Loucy (cell line): ENCODE results near the gene PPP1R15B.
A peak's percentile ranks its signal among the peaks of the same experiment; 100 is the strongest.

ENCODE experiments used
- H2AFZ ChIP-seq: fragments of 200-600 bp; sonication (generic); 2 replicates; pipeline ENCODE4 v1.6.0; 2016; ENCODE audit warnings: antibody characterized with exemption, mild to moderate bottlenecking, low read length, moderate library complexity
- H3F3A ChIP-seq: fragments of 200-600 bp; 2 replicates; pipeline ENCODE4 v1.6.0; 2016; ENCODE audit warnings: antibody characterized with exemption, low read depth, mild to moderate bottlenecking
- H3K27me3 ChIP-seq: fragments of 200-600 bp; sonication (generic); 2 replicates; pipeline ENCODE4 v1.6.1; 2014; ENCODE audit warnings: low read length, mild to moderate bottlenecking; ENCODE audit not compliant: insufficient read depth, poor library complexity, severe bottlenecking
- H3K36me3 ChIP-seq: fragments of 200-600 bp; sonication (generic); 2 replicates; pipeline ENCODE4 v1.6.1; 2016; ENCODE audit warnings: low read length; ENCODE audit not compliant: insufficient read depth
- H3K4me1 ChIP-seq: fragments of 200-600 bp; sonication (generic); 2 replicates; pipeline ENCODE4 v1.5.1; 2014; ENCODE audit warnings: low read length, mild to moderate bottlenecking; ENCODE audit not compliant: insufficient read depth, poor library complexity, severe bottlenecking
- H3K4me2 ChIP-seq: fragments of 200-600 bp; sonication (generic); 2 replicates; pipeline ENCODE4 v1.6.0; 2014; ENCODE audit warnings: antibody characterized with exemption, low read length, low read depth, mild to moderate bottlenecking; ENCODE audit not compliant: poor library complexity, severe bottlenecking
- H3K4me3 ChIP-seq: fragments of 200-600 bp; sonication (generic); 2 replicates; pipeline ENCODE4 v1.5.1; 2014; ENCODE audit warnings: low read length, mild to moderate bottlenecking, mixed read lengths; ENCODE audit not compliant: poor library complexity, severe bottlenecking
- H3K79me2 ChIP-seq: fragments of 200-600 bp; sonication (generic); 2 replicates; pipeline ENCODE4 v1.6.1; 2014; ENCODE audit warnings: low read length; ENCODE audit not compliant: insufficient read depth
- H3K9ac ChIP-seq: fragments of 200-600 bp; sonication (generic); 2 replicates; pipeline ENCODE4 v1.6.0; 2014; ENCODE audit warnings: mild to moderate bottlenecking, low read depth, low read length, moderate library complexity; ENCODE audit not compliant: poor library complexity, severe bottlenecking
- H3K9me2 ChIP-seq: fragments of 200-600 bp; sonication (generic); replicated peaks from 2 replicates; pipeline ENCODE4 v1.6.1; 2016; ENCODE audit warnings: low read depth, low read length, mixed read lengths
- H3K9me3 ChIP-seq: fragments of 200-600 bp; sonication (generic); 2 replicates; pipeline ENCODE4 v1.6.1; 2014; ENCODE audit warnings: mild to moderate bottlenecking, antibody characterized with exemption, low read length, low read depth; ENCODE audit not compliant: insufficient read depth
- H4K20me1 ChIP-seq: fragments of 200-600 bp; sonication (generic); 2 replicates; pipeline ENCODE4 v1.6.0; 2014; ENCODE audit warnings: antibody characterized with exemption, low read length, mild to moderate bottlenecking; ENCODE audit not compliant: insufficient read depth, poor library complexity, severe bottlenecking
- CTCF ChIP-seq: fragments of 200-600 bp; sonication (generic); conservative IDR thresholded peaks from 2 replicates; pipeline ENCODE4 v1.5.1; 2014; ENCODE audit warnings: mild to moderate bottlenecking, antibody characterized with exemption, low read length
- EZH2phosphoT487 ChIP-seq: fragments of 200-600 bp; IDR thresholded peaks from 2 replicates; pipeline ENCODE4 v1.6.1; 2018; ENCODE audit warnings: antibody characterized with exemption, mild to moderate bottlenecking, moderate library complexity, borderline replicate concordance

PPP1R15B gene

GRCh38 chr1:204447190-204447589 is 35.6 kb upstream of the PPP1R15B start:
- Histone ChIP-seq H4K20me1 (peaks cover 3% of the 10 kb centered on the region), H3F3A (no peaks in the 10 kb centered on the region), H3K4me3 (no peak overlapping the region), H3K4me2 (no peak overlapping the region), H3K9ac (no peak overlapping the region), H3K79me2 (no peaks in the 10 kb centered on the region), H3K9me3 (no peaks in the 10 kb centered on the region), H3K4me1 (peaks cover 33% of the 10 kb centered on the region), H2AFZ (no peak overlapping the region), H3K27me3 (no peaks in the 10 kb centered on the region), H3K9me2 (no peaks in the 10 kb centered on the region), H3K36me3 (peaks cover 77% of the 10 kb centered on the region; the same call in 1 of the 2 replicates)
- no peak for TF ChIP-seq CTCF
- TF ChIP-seq EZH2phosphoT487 = no peak

GRCh38 chr1:204446413-204447111 is 34.9 kb upstream of the PPP1R15B start:
- Histone ChIP-seq H2AFZ (no peak overlapping the region), H3K9me3 (no peaks in the 10 kb centered on the region), H3K4me1 (peaks cover 33% of the 10 kb centered on the region), H4K20me1 (peaks cover 3% of the 10 kb centered on the region), H3F3A (no peaks in the 10 kb centered on the region), H3K4me3 (no peak overlapping the region), H3K36me3 (peaks cover 79% of the 10 kb centered on the region; the same call in 1 of the 2 replicates), H3K4me2 (no peak overlapping the region), H3K27me3 (no peaks in the 10 kb centered on the region), H3K79me2 (no peaks in the 10 kb centered on the region), H3K9me2 (no peaks in the 10 kb centered on the region), H3K9ac (peak overlapping the region; percentile 37)
- TF ChIP-seq EZH2phosphoT487 = no peak
- peak; percentile 73 for TF ChIP-seq CTCF

GRCh38 chr1:204445860-204446412 is 34.3 kb upstream of the PPP1R15B start:
- Histone ChIP-seq H3K79me2 (no peaks in the 10 kb centered on the region), H3K4me3 (no peak overlapping the region), H2AFZ (no peak overlapping the region), H3K4me1 (peaks cover 29% of the 10 kb centered on the region), H3K36me3 (peaks cover 80% of the 10 kb centered on the region; the same call in 1 of the 2 replicates), H3K9me3 (no peaks in the 10 kb centered on the region), H4K20me1 (peaks cover 3% of the 10 kb centered on the region), H3K27me3 (no peaks in the 10 kb centered on the region), H3F3A (no peaks in the 10 kb centered on the region), H3K4me2 (no peak overlapping the region), H3K9me2 (no peaks in the 10 kb centered on the region), H3K9ac (no peak overlapping the region)
- TF ChIP-seq EZH2phosphoT487 (no peak), CTCF (no peak; the same call in 1 of the 2 replicates)
